Psoas muscle (tissue), 8 donors: Measurements from ENCODE around the gene TEAD1. TPM values are rescaled to one million over a fixed set of nuclear protein-coding genes. Genes with fewer than 3 reads are reported as not detected.

Experiments used
- ATAC-seq, 4 donors: fragments of 200-7000 bp; cut with Tn5 transposase; one replicate each; pipeline ENCODE4 v1.9.1; 2020; ENCODE audit warnings: moderate library complexity in 3 of 4, mild to moderate bottlenecking in 2 of 4
- DNase-seq, 2 donors: peaks; one replicate each; pipeline ENCODE4 v3.0.0-alpha.2; 2020
- H3K27ac ChIP-seq: fragments of 200-600 bp; one replicate; pipeline ENCODE4 v1.8.0; 2022
- H3K27me3 ChIP-seq, 3 donors: fragments of 200-600 bp in 1 of 3; one replicate each; pipeline versions ENCODE4 v1.6.1 to v1.8.0; 2013 to 2022; ENCODE audit warnings: low read length in 2 of 3, mild to moderate bottlenecking in 2 of 3, moderate library complexity in 1 of 3; ENCODE audit not compliant: insufficient read depth in 3 of 3
- H3K36me3 ChIP-seq, 2 donors: fragments of 200-600 bp in 1 of 2; one replicate each; pipeline versions ENCODE4 v1.6.1 to v1.8.0; 2013 to 2022; ENCODE audit warnings: low read depth in 1 of 2, mild to moderate bottlenecking in 1 of 2, moderate library complexity in 1 of 2; ENCODE audit not compliant: insufficient read depth in 1 of 2
- H3K4me1 ChIP-seq: fragments of 200-600 bp; one replicate; pipeline ENCODE4 v1.8.0; 2022
- H3K4me3 ChIP-seq: fragments of 200-600 bp; one replicate; pipeline ENCODE4 v1.8.0; 2022; ENCODE audit warnings: mild to moderate bottlenecking
- H3K9me3 ChIP-seq: fragments of 200-600 bp; one replicate; pipeline ENCODE4 v1.8.0; 2022
- WGBS, 3 donors: extraction: QIAGEN DNeasy Blood & Tissue Kit; methylation state at CpG; one replicate each; pipeline versions ENCODE4 v1.1.6 to v1.1.7; 2013; 5-methylcytosine and 5-hydroxymethylcytosine counted together
- intact Hi-C, 2 donors: fragments of 100-400 bp; cut with DNase I; formaldehyde crosslinking; loops; one replicate each; pipeline versions ENCODE4 v1.11.0 to v1.14.2; 2022
- polyA plus RNA-seq, 3 donors: library from polyadenylated mRNA; stranded (reverse); fragments of 200-250 nt; gene quantifications; one replicate each; pipeline ENCODE4 v1.2.3, GENCODE V29; 2013
- total RNA-seq, 4 donors: library from RNA; stranded (reverse); fragmentation: NEBNext Ultra II Directional in 2 of 4; extraction: Animal tissue kit (Norgen Biotek cat#: 25700) in 2 of 4; gene quantifications; one replicate each; pipeline versions ENCODE4 v1.2.1 to v1.2.4, GENCODE V29; 2021 to 2023
- TF ChIP-seq, protein P1 (sequence below): fragments of 200-600 bp; IDR thresholded peaks from one replicate; pipeline ENCODE4 v1.8.0; 2022; ENCODE audit warnings: antibody characterized with exemption
- donor health status: healthy with polysubstance abuse.
- donor health status: DM: no; HTN: no; CAD: no; lungs with moderate emphysema.
- donor health status: Bipolar disorder and iron deficiency.
- donor health status: healthy.
- donor health status: DM: yes; HTN: yes; CAD: no.
- donor health status: DM: no; HTN: no; CAD: no.
- donor health status: DM: no; HTN: no; CAD: no.
- donor health status: DM: yes; HTN: yes; CAD: no.

The TEAD1 gene
- total and polyA plus RNA-seq, 7 donors: 11.3 to 178 (median 112) TPM

DNA sequence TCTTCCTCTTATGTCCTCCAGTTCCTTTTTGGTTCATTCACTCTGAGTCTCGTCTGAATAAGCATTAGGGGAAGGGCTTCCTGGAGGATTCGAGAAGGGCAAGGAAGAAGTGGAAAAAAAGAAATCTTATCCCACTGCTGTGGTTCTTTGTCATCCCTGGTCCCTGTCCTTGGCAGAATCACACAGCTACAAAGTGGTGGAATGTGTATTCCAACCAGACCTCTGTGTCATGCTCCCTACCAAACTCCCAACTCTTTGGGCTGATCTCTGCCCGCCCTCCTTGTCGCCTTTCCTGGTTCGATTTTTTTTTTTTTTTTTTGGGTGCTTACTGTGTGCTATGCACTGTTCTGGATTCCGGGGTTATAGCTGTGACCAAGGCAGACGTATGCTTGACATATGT, 61.0 kb downstream of the TEAD1 start:
- intact Hi-C loops: no loop called here
- no peak for ATAC-seq
- TF ChIP-seq, protein P1, sequence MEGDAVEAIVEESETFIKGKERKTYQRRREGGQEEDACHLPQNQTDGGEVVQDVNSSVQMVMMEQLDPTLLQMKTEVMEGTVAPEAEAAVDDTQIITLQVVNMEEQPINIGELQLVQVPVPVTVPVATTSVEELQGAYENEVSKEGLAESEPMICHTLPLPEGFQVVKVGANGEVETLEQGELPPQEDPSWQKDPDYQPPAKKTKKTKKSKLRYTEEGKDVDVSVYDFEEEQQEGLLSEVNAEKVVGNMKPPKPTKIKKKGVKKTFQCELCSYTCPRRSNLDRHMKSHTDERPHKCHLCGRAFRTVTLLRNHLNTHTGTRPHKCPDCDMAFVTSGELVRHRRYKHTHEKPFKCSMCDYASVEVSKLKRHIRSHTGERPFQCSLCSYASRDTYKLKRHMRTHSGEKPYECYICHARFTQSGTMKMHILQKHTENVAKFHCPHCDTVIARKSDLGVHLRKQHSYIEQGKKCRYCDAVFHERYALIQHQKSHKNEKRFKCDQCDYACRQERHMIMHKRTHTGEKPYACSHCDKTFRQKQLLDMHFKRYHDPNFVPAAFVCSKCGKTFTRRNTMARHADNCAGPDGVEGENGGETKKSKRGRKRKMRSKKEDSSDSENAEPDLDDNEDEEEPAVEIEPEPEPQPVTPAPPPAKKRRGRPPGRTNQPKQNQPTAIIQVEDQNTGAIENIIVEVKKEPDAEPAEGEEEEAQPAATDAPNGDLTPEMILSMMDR: no peak
- 68 to 85% (median 70%) methylated on average over 7 of the region's 7 CpGs for WGBS, 3 donors
- no peak for DNase-seq
- Histone ChIP-seq H3K27ac (peak overlapping the region; percentile 47), H3K4me3 (no peak overlapping the region), H3K36me3 (no peaks in the 10 kb centered on the region), H3K4me1 (peaks cover 29% of the 10 kb centered on the region), H3K9me3 (no peaks in the 10 kb centered on the region), H3K27me3 (no peaks in the 10 kb centered on the region)

DNA sequence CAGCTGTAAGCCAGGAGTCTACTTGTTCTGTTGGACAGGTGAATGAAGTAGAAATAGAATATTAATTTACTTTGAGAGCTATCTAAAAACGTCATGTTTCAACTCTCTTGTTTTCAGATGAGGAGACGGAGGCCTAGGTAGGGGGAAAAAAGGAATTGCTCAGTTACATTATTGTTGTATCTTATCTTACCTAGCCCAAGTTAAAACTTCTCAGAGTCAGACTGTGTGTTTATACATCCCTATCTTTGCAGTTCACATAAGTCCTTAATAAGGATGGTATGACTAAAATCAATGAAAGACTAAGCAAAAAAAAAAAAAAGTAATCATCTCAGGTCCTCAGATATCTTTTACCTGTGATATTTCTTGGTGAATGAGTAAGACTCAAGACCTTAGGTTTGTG, 62.8 kb downstream of the TEAD1 start:
- TF ChIP-seq, protein P1: no peak
- H3K27me3 ChIP-seq: no peaks in the 10 kb centered on the region
- no peak for DNase-seq
- H3K4me1 ChIP-seq: peaks cover 33% of the 10 kb centered on the region
- WGBS, 3 donors: 67 to 90% (median 75%) methylated on average over 2 of the region's 2 CpGs
- intact Hi-C loops: no loop called here
- peak overlapping the region; percentile 52 for H3K27ac ChIP-seq
- H3K36me3 ChIP-seq: no peaks in the 10 kb centered on the region
- ATAC-seq: no peak
- H3K9me3 ChIP-seq: no peaks in the 10 kb centered on the region
- no peak overlapping the region for H3K4me3 ChIP-seq

DNA sequence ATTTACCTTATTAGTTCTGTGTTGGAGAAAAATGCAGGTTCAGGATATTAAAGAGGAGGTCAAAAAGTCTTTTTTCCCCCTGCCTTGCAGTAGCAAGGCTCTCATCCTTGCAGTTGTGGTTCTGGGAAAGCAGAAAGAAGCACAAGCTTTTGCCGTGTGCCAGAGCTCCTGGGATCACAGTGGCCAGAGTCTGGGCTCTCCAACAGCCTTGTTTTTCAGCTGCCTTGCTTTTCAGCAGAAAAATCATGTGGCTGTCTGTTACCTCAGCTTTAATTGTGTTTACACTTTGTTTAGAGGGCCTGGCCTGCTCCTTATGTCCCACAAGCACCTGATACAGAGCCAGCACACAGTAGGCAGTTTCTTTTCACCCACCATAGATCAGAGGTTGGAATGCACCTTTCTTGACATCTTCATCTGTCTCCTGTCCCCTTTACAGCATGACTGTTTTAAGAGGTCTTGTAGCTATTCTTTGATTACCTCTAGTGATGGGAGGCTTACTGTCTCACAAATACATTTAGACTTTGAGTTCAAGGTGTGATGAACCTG, 67.5 kb downstream of the TEAD1 start:
- 20 to 43% (median 33%) methylated on average over 1 of the region's 1 CpG for WGBS, 3 donors
- peaks cover 63% of the 10 kb centered on the region for H3K4me1 ChIP-seq
- intact Hi-C loops: loop anchor here (5.0 to 10.0 kb wide), 3 partner anchors 34 to 153 kb away; no protein-coding TSS in a partner anchor
- H3K9me3 ChIP-seq: no peaks in the 10 kb centered on the region
- ATAC-seq (no peak), DNase-seq (no peak)
- peak overlapping the region; percentile 81 for H3K27ac ChIP-seq
- H3K27me3 ChIP-seq: no peaks in the 10 kb centered on the region
- no peak overlapping the region for H3K4me3 ChIP-seq
- H3K36me3 ChIP-seq: no peaks in the 10 kb centered on the region
- TF ChIP-seq, protein P1: no peak

DNA sequence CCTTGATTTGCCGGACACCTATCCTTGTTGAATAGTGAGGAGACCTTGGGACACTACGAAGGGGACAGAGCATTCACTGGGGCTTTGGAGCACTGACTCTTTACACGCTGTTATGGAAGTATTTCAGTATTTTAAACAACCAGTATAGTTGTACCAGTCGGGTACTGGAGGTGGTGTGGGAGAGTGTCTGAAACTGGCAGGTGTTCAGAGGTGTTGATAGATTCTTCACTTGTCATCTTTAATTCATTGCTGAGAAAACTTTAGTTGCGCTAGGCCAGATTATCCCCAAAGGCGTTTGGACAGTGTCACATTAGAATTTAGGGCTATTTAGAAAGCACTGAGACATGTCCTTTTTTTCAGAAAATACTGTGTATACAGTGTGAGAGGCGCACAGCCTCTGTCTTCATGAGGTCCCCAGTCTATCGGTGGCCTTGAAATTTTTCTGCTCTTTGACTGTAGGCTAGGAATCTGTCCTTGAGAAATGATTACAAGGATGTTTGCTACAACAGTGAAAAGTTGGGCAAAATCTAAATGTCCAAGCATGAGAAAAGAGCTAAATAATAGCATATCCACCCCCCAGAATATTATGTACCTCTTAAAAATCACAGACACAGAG, 69.7 kb downstream of the TEAD1 start:
- no peaks in the 10 kb centered on the region for H3K27me3 ChIP-seq
- H3K9me3 ChIP-seq: no peaks in the 10 kb centered on the region
- ATAC-seq (peak in 3 of 4 donors; percentile 12 to 22 (median 16)), DNase-seq (no peak)
- TF ChIP-seq, protein P1: no peak
- intact Hi-C loops: loop anchor here (2.0 to 10.0 kb wide), 4 partner anchors 37 to 151 kb away; no protein-coding TSS in a partner anchor
- peaks cover 72% of the 10 kb centered on the region for H3K4me1 ChIP-seq
- no peaks in the 10 kb centered on the region for H3K36me3 ChIP-seq
- WGBS, 3 donors: 34 to 49% (median 40%) methylated on average over 8 of the region's 8 CpGs
- H3K27ac ChIP-seq: peak overlapping the region; percentile 81
- no peak overlapping the region for H3K4me3 ChIP-seq
